Measurements from ENCODE around the gene PLBD2. TPM values are rescaled to one million over a fixed set of nuclear protein-coding genes. Genes with fewer than 3 reads are reported as not detected.
"Not testable (repeated sequence)": the region's sequence is repeated elsewhere in the genome, so short reads cannot be mapped to it uniquely, and the experiment has no call there.

PLBD2 gene
- total RNA-seq, 1 experiment from 2014 or later = 22.8 TPM

DNA sequence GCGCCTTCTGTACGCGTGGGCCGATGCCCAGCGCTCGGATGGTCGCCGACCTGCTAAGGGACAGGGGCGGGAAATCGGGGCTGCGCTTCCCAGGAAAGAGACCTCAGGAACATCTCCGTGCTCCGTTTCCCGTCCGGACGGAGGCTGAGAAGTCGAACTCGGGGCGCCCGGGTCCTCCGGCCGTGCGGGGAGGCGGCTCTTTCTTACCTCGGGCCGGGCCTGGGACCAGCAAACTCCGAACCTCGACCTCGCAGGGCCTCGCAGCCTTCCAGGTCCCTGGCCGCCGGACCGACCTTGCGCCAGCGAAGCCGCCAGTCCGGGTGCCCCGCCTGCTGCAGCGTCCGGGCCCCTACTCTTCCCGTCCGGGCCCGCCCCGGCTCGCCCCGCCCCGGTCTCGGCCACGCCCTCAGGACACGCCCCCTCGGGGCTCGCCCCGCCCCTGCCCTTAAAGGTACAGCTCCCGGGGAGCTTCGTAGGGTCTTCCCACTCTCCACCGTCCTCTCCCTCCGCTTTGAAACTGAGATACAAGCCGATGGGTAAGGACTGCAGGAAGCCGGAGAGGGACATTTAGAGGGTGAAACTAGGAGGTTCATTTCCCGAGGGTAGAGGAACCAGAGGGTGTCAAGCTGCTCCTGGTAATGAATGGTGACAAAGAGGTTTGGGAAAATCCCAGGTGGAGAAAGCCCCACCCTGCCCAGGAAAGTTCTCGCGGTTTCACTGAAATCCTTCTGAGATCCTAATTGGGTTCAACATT is 23.4 kb upstream of the PLBD2 start, which contains the start of gene SLC8B1:
SLC8B1 (minus strand) TSS at position 324 of the 754 bp plus-strand sequence. CDS start 2,231 bp downstream, outside the sequence.
- peak; percentile 73 for DNase-seq (ENCODE audit: low read depth)

DNA sequence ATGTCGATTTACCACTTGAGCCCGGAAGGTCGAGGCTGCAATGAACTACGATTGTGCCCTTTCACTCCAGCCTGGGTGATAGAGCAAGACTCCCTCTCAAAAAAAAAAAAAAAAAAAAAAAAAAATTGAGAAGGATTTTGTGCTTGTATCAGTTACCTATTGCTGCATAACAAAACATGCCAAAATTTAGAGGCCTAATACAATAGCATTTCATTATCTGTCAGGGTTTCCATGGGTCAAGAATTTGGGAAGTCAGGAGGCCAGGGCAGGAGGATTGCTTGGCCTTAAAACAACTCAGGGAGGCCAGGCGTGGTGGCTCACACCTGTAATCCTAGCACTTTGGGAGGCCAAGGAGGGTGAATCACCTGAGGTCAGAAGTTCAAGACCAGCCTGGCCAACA is 18.8 kb upstream of the PLBD2 start:
- DNase-seq (ENCODE audit: low read depth) = no peak

DNA sequence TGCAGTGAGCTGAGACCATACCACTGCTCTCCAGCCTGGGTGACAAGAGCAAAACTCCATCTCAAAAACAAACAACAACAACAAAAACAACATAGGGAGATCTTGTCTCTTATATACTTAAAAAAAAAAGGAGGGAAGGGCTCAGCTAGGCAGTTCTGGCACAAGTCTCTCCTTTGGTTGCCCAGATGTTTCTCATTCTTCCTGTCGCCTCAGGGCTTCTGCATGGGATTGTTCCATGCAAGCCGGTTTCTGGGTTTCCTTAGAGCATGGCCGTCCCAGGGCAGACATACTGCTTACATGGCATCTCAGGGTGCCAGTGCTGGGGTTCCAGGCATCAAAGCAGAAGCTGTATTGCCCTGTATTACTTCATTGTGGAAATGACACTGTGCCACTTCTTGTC is 18.3 kb upstream of the PLBD2 start:
- peak; percentile 24 for DNase-seq (ENCODE audit: low read depth)

DNA sequence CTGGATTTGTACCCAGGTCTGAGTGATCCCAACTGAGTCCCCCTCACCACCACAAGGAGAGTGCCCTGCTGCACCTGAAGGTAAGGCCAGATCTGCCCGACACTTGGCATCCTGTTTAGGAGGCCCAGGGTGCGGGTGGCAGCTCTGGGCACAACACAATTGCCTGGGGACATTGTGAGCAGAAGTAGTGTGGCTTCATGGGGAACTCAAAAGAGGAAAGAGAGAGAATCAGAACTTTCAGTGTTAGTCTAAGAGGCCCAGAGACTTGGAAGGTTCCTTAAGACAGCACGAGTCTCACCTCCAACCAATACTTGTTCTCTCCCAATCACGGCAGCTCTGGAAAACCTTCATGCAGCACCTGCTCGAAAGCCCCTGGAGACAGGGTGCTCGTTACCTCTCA is 16.9 kb upstream of the PLBD2 start:
- no peak for DNase-seq (ENCODE audit: low read depth)

DNA sequence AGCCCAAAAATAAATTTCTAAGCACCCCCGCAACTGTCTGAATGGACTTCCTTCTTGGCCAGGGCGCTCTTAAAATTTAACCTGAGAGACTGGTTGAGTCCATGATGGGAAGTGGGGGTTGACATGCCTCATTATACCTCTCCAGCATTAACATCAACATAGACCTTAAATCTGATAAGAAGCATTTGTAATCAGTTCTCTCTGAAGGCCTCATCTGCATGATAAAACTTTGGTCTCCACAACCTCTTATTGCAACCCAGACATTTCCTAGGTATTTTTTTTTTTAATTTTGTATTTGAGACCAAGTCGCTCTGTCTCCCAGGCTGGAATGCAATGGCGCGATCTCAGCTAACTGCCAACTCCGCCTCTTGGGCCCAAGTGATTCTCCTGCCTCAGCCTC is 13.1 kb upstream of the PLBD2 start:
- no peak for DNase-seq (ENCODE audit: low read depth)

DNA sequence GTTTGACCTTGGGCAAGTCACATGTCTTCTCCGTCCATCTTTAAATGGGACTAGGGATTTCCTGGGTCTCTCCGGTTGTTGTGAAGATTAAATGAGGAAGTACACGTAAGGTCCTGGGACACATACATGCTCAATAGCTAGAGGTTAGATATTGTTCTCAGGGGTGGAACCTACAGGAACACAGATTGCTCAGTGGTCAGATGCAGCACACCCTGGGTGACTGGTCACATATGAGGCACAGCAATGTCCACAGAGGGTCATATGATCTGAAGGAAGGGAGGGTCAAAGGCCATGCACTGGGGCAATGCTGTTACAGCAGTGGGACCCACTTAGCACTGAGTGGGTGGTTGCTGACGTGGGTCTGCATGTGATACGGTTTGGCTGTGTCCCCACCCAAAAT is 12.0 kb upstream of the PLBD2 start:
- no peak for DNase-seq (ENCODE audit: low read depth)

DNA sequence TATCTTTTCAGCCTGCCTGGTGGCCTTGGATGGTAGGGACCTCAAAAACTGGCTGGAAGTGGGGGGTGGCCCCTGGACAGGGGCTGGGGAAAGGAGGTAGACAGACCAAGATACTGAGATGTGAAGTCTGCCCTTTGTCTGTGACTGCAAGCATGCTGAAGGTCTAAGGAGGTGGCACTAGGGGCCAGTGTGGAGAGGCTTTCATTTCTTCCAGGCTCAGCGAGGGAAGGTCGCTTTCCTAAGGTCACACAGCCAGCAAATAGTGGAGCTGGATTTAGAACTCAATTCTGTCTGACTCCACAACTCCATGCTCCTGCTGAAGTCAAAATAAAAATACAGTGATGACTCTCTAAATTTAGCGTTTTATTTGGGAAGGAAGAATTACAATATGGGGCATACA is 11.3 kb upstream of the PLBD2 start:
- DNase-seq (ENCODE audit: low read depth) = no peak

DNA sequence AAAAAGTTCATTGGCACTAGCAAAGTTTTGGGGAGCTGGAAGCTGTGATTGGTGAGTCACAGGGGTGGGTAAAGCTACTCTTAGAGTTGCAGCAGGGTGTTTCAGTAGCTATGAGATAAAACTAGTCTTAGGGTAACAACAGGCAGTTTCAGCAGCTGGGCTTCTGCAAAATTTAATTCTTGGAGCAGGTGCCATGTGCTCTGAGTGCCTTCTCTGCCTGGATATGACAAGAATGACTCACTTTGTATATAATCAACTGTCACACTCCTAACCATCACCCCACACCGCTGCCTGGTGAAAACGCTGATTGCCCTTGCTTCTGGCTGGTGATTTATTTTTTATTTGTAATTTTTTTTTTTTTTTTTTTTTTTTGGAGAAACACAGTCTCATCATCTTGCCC is 10.5 kb upstream of the PLBD2 start:
- DNase-seq (ENCODE audit: low read depth) = peak; percentile 11

DNA sequence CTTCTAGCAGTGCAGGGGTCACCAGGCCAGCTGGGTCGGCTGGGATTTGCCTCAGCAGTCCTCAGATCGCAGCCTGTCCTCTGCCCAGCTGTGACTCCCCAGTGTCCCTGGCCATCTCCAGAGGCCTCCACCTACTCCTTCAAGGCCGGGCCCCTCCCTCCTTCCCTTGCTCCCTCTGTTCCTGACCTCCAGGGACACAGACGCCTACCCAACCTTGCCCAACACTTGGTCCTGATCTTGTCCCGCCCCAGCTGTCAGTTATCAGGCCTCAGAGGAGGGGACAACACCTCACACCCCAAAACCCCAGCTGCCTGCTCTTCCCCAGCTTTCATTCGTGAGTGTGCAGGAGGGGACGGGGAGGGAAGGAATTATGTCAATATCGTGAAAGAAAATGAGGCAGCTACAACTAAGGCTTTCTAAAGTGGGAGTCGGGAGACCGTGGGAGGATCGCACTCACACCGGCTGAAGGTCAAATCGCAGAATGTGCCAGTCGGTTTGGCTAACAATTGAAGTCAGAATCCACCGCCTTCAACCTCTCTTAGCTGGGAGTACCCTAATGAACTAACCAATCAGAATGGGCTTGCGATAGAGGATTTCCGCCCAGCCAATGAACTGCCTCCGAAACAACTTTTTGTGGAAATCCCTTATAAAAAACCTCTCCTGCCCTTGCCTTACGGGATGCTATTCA is 9.4 kb upstream of the PLBD2 start:
- DNase-seq (ENCODE audit: low read depth) = no peak

DNA sequence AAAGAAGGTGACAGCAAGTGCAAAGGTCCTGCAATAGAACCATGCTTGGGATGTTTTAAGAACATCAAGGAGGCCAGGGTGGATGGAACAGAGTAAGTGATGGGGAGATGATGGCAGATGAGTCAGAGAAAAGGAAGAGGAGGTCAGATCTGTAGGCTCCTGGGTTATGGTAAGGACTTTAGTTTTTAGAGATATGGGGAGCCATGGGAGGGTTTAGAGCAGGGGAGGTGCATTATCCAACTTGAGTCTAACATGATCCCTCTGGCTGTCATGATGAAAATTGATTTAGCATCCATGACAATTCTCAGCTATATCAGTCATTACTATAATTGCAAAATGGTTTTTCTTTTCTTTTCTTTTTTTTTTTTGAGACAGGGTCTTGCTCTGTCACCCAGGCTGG is 7.3 kb upstream of the PLBD2 start:
- DNase-seq (ENCODE audit: low read depth) = no peak

DNA sequence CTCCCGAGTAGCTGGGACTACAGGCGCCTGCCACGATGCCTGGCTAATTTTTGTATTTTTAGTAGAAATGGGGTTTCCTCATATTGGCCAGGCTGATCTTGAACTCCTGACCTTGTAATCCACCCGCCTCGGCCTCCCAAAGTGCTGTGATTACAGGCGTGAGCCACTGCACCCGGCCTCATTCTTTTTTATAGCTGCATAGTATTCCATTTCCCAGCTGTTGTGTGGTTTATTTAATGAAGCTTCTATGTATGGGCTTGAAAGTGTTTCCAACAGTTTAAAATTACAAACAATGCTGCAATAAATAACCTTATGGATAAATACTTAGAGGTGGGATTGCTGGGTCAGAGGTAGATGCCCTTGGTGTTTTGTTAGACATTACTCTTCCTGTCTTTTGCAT is 4.2 kb upstream of the PLBD2 start:
- DNase-seq (ENCODE audit: low read depth) = not testable (repeated sequence)

DNA sequence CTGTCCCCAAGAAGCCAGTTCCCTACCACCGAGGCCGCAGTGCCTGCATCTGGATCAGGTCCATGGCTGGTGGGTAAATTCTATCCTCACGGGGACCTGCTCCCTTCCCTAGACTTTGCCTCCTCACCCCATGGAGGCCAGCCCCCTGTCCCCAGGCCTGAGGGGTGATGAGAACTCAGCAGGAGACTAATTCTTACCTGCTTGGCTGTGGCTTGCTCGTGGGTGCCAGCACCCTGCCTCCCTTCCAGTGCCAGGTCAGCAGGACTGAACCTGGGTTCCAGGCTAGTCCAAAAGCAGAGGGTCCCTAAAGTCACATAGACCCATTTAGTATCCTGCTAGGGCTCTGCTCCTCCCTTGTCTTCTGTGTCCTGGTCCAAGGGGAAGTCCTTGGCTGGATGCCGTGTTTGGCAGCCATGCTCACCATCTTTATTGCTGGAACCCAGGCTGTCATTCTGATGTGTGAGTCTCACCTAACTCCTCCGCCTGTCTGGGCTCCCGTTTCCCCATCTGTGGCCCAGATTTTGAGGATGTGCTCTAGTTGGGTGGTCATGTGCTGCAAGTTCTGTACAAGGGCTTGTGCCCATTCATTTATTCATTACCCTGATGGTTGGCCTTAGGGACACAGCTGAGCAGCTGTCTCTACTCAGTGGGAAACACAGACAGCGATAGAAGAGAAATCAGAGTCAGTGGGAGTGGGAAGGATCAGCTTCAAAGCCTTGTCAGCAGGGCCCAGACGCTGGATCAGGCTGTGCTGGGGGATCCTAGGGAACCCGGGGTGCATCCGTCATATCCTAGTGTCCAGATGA is 949 bp downstream of the PLBD2 start:
- DNase-seq (ENCODE audit: low read depth) = peak; percentile 30

DNA sequence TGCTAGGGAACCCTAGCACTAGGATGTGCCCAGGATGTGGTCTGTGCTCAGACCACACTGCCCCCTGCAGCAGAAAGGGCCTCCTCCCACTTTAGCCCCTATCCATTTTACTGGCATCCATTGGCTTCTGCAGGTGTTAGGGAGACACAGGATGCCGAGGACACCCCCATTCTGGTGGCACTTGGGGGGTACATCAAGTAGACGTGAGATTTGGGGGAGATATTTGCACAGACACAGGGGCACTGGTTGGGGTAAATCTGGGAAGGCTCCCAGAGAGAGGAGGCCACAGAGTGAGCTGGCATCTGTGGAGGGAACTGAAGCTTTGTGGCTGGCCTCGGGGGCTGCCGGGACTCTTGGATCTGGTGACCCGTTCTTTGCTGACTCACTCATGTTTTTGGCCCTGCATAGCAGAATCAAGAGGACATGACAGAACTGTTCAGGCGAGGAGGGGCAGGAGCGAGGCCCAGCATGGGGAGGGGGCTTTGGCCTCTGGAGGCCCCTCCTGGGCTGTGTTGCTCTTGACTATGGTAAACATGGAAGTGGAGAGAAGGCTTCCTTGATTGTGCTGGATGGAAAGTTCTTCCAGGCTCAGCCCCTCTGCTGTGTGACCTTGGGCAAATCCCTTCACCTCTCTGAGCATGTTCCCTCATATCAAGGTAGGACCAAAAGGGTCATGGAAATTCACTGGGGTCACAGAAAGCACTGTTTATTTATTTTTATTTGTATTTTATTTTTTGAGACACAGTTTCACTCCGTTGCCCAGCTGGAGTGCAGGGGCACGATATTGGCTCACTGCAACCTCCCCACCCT is 1.8 kb downstream of the PLBD2 start:
- peak; percentile 26 for DNase-seq (ENCODE audit: low read depth)

DNA sequence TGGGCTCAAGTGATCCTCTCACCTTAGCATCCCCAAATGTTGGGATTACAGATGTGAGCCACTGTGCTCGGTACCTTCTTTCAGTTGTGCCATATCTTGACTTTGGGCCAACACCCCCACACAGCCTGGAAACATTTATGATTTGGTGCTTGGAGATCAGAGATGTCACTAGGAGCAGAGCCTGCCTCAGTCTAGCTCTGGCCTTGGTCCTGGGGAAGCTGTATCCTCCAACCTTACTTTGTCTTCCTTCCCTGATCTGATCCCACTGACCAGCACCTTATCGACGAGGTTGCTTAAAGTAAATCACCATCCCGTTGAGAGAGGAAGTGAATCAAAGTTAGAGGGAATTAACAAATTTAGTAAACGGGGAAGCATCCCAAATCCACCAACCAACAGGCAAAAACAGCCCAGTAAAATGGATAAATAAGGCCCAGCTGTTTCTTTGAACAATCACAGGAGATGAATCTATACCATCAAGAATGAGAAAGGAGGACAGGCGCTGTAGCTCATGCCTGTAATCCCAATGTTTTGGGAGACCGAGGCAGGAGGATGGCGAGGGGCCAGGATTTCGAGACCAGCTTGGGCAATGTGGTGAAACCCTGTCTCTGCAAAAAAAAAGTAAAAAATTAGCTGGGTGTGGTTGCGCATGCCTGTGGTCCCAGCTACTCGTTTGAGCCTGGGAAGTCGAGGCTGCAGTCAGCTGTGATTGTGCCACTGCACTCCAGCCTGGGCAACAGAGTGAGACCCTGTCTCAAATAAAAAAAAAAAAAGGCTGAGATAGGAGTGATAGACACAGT is 3.4 kb downstream of the PLBD2 start:
- no peak for DNase-seq (ENCODE audit: low read depth)

DNA sequence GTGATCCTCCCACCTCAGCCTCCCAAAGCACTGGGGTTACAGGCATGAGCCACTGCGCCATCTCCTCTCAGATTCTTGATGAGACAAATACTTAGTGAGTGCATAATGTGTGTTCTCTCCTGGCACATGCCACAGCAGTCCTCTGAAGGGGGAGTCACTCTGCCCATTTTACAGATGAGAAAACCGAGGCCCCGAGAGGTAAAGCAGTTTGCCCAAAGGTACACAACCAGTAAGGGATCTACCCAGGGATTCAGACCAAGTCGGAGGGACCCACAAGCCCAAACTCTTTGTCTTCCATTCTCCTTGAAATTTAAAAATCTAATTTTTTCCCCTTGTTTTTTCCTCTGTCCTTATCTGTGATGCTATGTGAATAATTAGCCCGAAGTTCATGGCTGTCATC is 6.3 kb downstream of the PLBD2 start:
- DNase-seq (ENCODE audit: low read depth) = no peak

DNA sequence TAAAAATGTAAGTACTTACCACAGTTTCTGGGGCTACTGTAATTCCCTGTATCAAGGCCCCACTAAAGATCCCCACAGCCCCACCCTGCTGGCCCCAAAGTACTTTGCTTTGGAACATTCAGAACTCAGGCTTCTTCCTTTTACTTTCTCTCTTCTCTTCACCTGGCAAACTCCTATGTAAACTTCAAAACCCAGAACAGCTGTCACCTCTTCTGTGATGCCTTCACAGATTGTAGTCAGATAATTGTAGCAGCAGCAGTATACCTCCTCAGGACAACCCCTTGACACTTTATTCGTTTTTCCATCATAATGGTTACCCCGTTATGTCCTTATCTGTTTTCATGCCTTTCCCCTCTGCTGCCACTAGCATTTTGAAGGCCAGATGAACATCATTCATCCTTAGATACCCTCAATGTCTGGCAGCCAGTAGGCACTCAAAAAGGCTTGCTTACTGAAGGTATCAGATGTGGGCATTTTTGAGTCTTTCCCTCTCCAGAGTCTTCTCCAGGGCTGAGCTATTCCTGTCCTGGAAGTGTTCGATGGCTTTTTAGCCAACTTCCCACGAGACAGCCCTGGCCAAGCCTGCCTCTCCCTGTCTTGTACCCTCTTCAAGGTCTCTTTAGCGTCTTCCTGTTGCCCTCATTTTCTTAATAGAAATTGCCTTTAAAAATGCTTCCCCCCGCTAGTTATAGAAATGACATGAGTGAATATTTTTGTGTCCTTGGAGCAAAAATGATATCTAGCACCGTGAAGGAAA is 7.4 kb downstream of the PLBD2 start:
- no peak for DNase-seq (ENCODE audit: low read depth)

DNA sequence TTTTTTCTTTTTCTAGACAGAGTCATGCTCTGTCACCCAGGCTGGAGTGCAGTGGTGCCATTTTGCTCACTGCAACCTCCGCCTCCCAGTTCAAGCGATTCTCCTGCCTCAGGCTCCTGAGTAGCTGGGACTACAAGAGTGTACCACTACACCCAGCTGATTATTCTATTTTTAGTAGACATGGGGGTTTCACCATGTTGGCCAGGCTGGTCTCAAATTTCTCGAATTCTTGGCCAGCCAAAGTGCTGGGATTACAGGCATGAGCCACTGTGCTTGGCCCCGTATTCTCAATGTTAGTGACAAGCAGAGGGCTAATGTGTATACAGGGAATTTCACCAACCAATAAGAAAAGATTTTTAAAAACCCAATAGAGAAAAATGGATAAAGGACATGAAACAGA is 8.4 kb downstream of the PLBD2 start:
- DNase-seq (ENCODE audit: low read depth) = no peak

DNA sequence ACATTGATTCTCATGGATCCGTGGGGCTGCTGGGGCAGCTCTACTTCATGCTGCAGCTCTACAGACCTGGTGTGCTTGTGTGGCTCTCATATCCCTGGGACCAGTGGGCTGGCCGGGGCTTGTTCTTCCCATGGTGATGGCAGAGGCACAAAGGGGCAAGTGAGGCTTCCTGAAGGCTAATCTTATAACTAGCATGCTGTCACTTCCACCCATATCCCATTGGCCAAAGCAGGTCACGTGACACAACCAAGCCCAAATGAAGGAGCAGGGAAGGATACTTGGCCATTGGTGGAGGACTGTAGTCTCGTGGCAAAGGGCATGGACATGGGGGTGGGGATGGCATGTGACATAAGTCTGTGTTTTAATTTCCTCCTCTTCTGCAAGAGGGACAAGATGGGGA is 9.9 kb downstream of the PLBD2 start:
- DNase-seq (ENCODE audit: low read depth) = no peak

DNA sequence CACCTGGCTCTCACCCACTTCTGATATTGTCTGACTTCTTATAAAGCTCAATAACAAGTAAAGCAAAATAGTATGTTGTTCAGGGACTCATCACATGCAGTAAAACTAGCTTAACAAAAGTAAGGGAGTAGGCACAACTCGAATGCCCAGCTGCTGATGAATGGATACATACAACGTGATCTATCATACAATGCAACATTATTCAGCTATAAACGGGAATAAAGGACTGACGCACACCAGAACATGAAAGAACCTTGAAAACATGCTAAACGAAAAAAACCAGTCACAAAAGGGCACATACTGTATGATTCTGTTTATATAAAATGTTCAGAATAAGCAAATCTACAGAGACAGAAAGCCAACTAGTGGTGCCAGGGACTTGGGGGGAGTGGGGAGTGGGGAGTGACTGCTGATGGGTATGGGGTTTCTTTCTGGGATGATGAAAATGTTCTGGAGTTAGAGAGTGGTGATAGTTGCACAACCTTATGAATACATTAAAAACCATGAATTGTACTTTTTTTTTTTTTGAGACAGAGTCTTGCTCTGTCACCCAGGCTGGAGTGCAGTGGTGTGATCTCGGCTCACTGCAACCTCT is 11.1 kb downstream of the PLBD2 start:
- DNase-seq (ENCODE audit: low read depth) = no peak
